ENCODE results near the gene CHST15. TPM values are rescaled to one million over a fixed set of nuclear protein-coding genes. Genes with fewer than 3 reads are reported as not detected.

The CHST15 gene
- total and polyA plus RNA-seq, 4 donors = 2.9 to 16.5 (median 6.4) TPM

- Histone ChIP-seq H3K36me3 (ENCODE audit: control insufficient read depth in 4 of 4, insufficient read depth in 3 of 4, low read depth in 1 of 4, low read length in 3 of 4) (no peaks in the 10 kb centered on the region), H3K27ac (ENCODE audit: low read depth in 1 of 2, low read length in 2 of 2) (peak overlapping the region in 1 of 2 donors; percentile 21), H3K9ac (ENCODE audit: low read depth in 1 of 2, low read length in 2 of 2) (no peak overlapping the region), H3K27me3 (ENCODE audit: control insufficient read depth in 4 of 4, insufficient read depth in 4 of 4, low read length in 3 of 4) (no peaks in the 10 kb centered on the region), H3K4me3 (ENCODE audit: low read depth in 1 of 3, low read length in 3 of 3) (no peak overlapping the region), H3K4me1 (ENCODE audit: control insufficient read depth in 4 of 4, insufficient read depth in 4 of 4, low read length in 3 of 4) (peaks cover 2 to 22% (median 16%) of the 10 kb centered on the region in 4 donors), H3K9me3 (ENCODE audit: control insufficient read depth in 4 of 4, low read length in 3 of 4) (no peaks in the 10 kb centered on the region)
- TF ChIP-seq RXRA (IDR thresholded peaks at IDR 0.05) (no peak), YY1 (IDR thresholded peaks at IDR 0.05) (no peak), JUND (IDR thresholded peaks at IDR 0.05) (no peak), MAX (IDR thresholded peaks at IDR 0.05) (no peak), SP1 (IDR thresholded peaks at IDR 0.05) (no peak), NR2F2 (IDR thresholded peaks at IDR 0.05) (no peak), FOXA1 (IDR thresholded peaks at IDR 0.05) (no peak), HNF4G (IDR thresholded peaks at IDR 0.05) (no peak), GABPA (IDR thresholded peaks at IDR 0.05 in 1 of 2, conservative IDR thresholded peaks at IDR 0.05 in 1 of 2) (no peak), FOXA2 (IDR thresholded peaks at IDR 0.05) (no peak), EGR1 (IDR thresholded peaks at IDR 0.05; ENCODE audit: low read depth in 2 of 2) (no peak), ZBTB33 (IDR thresholded peaks at IDR 0.05) (no peak), TAF1 (conservative IDR thresholded peaks at IDR 0.05) (no peak), REST (IDR thresholded peaks at IDR 0.05) (no peak), RAD21 (IDR thresholded peaks at IDR 0.05) (no peak), HNF4A (conservative IDR thresholded peaks at IDR 0.05) (no peak)
- TF ChIP-seq, protein P1, sequence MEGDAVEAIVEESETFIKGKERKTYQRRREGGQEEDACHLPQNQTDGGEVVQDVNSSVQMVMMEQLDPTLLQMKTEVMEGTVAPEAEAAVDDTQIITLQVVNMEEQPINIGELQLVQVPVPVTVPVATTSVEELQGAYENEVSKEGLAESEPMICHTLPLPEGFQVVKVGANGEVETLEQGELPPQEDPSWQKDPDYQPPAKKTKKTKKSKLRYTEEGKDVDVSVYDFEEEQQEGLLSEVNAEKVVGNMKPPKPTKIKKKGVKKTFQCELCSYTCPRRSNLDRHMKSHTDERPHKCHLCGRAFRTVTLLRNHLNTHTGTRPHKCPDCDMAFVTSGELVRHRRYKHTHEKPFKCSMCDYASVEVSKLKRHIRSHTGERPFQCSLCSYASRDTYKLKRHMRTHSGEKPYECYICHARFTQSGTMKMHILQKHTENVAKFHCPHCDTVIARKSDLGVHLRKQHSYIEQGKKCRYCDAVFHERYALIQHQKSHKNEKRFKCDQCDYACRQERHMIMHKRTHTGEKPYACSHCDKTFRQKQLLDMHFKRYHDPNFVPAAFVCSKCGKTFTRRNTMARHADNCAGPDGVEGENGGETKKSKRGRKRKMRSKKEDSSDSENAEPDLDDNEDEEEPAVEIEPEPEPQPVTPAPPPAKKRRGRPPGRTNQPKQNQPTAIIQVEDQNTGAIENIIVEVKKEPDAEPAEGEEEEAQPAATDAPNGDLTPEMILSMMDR (IDR thresholded peaks at IDR 0.05; ENCODE audit: low read depth, low read length, missing input control) = no peak
- TF ChIP-seq, protein P2, sequence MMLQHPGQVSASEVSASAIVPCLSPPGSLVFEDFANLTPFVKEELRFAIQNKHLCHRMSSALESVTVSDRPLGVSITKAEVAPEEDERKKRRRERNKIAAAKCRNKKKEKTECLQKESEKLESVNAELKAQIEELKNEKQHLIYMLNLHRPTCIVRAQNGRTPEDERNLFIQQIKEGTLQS (IDR thresholded peaks at IDR 0.05) = no peak
- 90% methylated on average over 6 of the region's 6 CpGs for WGBS
- no peak for DNase-seq (ENCODE audit: low spot score)
Observed at GRCh38 chr10:124047427-124048152, 45.8 kb downstream of the CHST15 start.
